GM18526 (cell line): ENCODE data around the gene SNX1.

Experiments used
- POLR2A ChIP-seq: IDR thresholded peaks from 3 replicates; pipeline ENCODE4 v1.6.1; 2011; ENCODE audit not compliant: insufficient read length; ENCODE audit errors: extremely low read depth

SNX1 gene

DNA sequence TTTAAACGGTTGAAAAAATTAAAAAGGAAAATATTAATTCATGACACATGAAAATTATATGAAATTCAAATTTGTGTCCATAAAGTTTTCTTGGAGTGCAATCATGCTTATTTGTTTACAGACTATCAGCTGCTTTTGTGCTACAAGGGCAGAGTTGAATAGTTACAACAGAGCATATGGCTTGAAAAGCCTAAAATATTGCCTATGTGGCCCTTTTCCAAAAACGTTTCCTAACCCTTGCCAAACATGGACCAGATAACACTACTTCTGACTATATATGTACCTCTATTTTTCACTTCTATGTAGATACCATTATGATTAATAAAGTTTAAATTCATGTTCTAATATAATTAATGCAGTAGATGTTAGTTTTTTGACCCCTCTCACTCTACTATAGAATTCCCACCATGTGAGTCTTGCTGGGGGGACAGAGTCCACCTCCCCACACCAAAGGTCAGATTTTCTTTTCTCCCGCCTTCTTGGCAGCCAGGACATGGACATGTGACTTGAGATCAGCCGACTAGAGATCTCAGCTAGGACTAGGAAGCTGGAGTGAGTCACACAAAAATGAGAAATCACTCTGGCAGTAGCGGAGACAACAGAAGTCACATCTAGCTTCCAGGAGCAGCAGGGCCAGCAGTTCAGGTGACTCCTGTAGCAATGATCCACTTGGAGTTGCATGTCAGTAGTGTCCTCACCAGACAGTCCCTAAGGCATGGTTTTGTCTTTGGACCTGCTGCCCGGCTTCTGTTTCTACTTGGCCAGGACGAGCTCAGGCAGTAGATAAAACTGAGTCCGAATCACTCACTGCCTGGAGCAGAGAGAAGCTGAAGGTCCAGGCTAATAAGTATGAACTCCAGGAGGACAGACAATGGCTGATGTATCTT lies 24.6 kb upstream of the SNX1 start:
- TF ChIP-seq POLR2A = no peak

DNA sequence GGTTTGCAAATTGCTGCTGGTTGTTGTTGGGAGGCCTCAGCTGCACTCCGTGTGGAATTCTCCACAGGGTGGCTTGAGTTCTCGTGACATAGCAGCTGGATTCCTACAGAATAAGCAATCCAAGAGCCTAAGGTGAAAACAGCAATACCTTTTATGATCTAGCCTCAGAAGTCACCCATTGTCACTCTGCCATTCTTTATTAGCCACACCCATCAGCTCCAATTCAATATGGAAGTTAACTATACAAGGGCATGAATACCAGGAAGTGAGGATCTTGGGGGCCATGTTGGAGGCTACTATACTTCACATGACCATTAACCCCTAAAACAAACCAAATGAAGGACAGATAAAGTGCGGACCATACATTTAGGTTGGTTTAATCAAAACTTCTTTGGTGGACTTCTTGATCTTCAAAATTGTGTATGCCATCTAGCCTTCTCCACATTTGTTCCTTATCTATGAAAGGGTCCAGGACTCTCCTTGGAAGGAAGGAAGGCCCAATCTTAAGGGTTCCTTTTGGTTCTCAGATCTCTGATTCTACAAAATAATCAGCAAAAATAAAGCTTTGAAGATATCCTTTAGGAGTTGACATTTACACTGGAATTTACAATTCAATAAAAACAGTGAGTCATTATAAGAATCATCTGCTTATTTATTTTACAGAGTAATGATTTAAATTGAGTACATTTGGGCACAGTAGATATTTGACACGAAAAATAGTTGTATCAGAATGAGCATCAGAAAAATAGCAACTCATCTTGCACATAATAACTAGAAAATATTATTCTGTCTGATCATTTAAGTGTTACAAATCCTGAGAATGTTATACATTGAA lies 23.6 kb upstream of the SNX1 start:
- no peak for TF ChIP-seq POLR2A

DNA sequence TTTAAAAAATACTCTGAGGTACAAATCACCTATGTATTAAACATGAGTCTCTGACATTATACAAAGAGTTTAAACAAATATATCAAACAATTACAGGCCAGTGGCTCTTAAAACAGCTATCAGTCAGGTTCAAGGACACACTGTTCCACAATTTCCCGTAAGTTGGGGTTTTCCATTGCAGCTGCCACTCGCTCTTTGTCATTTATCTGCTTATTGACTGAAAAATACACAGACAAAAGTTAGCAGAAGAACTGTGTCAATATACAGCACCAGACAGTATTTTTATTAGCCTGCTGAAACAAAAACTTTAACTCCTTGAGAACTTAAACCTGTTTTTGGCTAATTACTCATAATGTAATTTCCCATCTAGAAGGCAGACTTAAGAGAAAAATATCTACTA lies 23.0 kb upstream of the SNX1 start:
- no peak for TF ChIP-seq POLR2A

DNA sequence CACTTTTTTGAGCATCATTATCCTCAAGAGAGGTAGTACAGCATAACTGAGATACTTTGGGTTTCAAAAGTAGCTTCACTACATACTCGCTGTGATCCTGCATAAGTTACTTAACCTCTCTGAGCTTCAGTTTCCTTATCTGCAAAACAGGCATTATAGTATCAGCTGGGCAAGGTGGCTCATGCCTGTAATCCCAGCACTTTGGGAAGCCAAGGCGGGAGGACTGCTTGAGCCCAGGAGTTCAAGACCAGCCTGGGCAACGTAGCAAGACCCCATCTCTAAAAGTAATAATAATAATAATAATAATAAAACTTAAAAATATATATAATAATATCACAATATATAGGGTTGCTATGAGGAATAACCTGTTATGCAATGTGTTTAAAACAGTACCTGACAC lies 13.0 kb upstream of the SNX1 start:
- TF ChIP-seq POLR2A = no peak

DNA sequence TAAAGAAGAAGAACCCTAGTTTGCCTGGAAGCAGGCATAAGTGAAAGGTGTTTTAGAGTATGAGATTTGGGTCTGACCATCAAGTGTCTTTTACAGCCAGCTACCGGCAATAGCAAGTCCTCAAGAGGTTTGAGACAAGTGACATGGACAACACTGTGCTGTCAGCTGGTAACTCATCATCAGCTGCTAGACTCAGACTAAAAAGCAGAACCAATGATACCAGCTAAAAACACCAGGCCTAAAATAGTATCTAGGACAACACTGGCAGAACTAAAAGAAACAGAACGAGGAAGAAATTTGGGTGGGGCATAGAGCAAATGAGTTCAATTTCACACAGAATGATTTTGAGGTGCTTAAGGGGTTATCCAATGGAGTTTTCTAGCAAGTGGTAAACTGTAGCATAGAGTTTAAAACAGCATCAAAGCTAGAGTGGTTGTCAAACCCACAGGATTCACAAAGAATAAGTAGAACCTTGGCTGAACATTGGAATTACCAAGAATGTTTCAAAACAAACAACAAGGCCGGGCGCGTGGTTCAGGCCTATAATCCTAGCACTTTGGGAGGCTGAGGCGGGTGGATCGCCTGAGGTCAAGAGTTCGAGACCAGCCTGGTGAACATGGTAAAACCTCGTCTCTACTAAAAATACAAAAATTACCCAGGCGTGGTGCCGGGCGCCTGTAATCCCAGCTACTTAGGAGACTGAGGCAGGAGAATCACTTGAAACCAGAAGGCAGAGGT lies 6.1 kb upstream of the SNX1 start:
- no peak for TF ChIP-seq POLR2A

DNA sequence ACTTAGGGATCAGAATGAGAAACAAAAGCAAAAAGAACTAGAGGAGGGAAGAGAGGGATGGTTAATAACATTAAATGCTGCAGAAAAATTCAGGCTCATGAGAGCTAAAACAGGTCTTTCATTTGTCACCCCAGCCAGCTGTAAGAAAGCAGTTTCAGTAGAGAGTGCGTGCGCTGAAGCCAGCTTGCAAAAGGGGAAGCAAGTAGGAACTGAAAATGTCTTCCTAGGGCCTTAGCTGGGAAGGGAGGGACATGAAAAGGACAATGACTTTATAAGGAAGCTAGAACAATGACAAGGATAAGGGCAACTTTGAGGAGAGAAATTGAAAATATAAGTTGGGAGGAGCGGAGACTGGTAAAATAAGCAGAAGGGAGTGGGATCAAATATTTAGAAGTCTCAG lies 5.3 kb upstream of the SNX1 start:
- TF ChIP-seq POLR2A = no peak

DNA sequence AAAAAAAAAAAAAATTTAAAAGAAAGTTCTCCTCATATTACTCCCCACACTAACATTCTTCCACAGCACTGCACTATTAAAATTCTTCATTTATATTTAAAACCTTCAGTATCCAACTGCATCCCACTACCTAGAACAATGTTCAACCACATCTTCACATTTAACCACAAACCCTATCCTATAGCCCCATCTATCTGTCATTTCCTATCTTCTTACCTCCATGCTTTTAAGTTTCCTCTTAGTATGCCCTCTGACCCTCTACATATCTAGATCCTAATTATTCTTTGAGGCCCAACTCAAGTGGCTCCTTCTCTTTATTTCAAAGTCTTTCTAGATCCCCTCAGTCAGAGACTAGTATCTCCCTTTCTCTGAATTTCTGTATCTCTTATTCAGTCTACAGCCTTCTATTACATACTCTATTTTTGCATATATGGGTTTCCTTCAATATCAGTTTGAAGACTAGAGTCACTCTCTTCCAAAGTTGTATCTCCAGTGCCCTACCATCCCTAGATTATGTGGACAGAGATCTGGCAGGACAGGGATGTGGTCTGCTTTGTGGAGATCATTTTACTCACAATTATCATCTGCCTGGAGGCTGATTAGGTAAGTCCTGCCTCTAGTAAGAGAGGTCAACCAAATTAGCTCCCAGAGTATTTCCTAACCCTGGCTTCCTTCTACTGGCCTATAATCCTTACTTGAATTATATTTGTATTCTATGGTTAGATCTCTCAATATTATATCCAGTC lies 3.5 kb upstream of the SNX1 start:
- no peak for TF ChIP-seq POLR2A

DNA sequence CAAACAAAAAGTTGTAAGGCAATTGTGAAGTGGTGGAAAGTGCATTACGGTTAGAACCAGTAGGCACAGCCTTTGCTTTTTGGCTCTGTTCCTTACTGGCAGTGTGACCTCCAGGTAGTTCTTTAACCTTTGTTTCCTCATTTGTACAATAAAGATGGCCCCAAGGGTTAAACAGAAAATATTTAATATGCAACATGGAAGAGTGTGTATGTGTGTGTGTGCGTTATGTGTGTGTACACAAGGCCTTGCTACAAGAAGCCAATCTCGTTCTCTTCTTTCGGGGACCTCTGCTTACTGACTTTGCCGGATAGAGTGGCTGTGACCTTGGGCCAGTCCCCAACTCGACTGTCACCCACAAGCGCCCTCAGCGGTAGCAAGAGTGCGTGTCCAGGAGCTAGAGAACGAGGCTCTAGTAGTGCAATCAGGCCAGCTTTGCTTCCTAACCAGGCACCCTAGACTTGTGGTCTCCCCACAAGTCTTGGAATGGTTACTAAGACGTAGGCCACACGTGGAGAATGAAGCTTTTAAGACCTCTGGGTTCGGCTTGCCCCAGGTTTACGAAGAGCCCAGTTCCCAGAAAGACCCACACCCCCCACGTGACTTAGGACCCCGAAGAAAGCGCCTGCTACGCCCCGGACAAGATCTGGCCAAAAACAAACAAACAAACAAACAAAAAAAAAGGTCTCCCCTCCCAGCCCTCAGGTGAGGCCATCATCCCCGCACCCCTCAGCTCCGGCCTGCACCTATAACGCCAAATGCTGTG lies 2.7 kb upstream of the SNX1 start:
- peak; percentile 33 for TF ChIP-seq POLR2A

DNA sequence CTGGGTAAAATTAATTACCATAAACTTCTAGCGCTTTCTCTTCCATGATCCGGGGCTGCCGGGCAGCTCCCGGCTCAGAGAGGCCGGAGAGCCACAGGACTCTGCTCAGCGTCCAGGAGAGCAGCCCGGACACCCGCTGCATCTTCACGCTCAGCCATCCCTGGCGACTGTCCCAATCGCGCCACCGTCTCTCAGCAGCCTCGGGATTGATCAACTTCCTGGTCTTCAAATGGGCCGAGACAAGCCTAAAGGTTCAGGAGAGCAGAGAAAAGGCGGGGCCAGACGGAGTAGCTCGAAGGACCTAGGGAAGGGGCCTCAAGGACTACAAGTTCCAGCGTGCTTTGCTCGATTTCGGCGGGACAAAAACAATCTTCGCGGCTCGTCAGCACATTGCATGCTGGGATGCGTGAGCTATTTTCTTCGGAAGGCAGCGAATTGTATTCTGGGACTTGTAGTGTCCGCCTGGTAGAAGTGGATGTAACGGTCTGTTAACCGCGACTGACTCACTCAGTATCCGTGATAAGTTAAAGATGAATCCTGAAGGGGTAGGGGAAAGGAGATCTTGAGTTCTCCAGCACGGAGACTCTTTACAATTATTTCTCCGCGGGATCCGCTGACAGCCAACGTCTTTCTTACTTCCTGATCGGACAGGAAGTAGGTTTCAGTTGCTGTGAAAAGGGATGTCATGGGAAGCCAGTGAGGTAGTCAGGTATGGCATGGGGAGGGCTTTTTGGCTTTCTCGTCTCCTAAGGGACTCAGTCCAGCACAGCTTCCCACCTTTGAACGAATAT lies 2.0 kb upstream of the SNX1 start, which contains the start of gene CIAO2A:
TSS of gene CIAO2A (minus strand) at position 212 of the 791 bp plus-strand sequence. CDS start at position 142, 70 bp downstream.
- peak; percentile 50 for TF ChIP-seq POLR2A

DNA sequence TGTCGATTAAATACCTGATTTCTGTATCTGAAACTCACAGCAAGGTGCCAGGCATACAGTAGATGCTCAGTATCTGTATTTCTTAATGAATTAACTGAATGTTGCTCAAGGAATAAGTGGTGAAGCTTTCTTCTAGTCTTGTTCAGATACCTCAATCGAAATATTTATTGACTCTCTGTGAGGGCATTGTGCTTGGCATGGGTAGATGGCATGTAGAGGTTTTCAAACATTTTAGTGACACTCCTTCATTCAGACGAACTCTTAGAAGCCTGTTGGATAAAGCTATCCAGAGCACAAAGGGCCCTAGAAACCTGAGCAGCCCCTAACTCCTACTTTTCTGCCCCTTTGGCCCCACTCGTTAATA lies 369 bp upstream of the SNX1 start:
- TF ChIP-seq POLR2A = no peak

DNA sequence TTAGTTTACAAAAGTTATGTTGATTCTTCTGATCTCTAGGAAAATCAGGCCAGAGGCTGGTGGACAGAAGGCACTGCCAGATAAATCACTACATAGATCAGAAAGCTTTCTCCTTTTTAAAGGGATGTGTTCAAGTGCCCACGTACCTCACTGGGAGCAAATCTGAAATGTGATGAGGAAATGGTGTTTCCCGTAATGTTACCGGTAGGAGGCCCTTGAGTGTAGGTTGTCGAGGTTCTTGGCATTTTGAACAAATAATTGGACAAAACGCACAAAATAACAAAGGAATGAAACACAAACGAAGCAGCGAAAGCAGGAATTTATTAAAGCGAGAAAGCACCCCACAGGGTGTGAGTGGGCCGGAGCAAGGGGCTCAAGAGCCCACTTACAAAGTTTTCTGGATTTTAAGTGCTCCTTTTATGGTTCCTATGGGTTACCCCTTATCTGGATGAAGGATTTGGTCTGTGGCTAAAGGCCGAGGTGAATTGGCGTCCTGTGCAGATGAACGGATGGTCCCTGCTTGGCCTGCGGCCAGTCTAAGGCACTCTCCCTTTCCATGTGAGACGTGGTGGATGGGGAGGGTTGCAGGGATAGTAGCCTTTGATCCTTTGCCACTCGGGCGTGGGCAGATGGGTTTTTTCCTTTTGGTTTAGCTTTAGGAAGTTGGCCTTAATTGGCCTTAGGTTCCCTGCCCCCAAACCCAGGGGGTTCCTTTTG lies 1.0 kb downstream of the SNX1 start:
- TF ChIP-seq POLR2A = no peak

DNA sequence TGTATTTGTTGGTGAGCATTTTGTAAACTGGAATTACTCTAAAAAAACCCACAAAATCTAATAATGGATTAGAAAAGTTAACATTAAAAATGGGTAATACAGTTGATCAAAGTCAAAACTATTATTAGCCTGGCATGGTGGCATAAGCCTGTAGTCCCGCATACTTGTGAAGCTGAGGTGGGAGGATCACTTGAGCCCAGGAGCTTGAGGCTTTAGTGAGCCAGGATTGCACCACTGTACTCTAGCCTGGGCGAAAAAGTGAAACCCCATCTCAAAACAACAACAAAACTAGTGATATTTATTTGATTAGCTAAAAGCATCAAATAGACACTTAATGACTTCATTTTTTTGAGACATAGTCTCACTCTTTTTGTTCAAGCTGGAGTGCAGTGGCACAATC lies 3.6 kb downstream of the SNX1 start:
- TF ChIP-seq POLR2A = no peak

DNA sequence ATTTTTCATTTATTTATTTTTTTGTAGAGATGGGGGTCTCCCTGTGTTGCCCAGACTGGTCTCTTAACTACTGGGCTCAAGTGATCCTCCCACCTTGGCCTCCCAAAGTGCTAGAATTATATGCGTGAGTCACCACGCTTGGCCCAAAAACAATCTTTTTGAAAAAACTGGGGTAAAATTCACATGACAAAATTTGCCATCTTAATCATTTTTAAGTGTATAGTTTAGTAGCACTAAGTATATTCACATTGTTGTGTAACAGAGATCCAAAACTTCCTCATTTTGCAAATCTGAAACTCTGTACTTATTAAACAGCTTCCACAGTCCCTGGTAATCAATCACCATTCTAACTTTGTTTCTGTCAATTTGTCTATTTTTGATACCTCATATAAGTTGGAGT lies 5.2 kb downstream of the SNX1 start:
- TF ChIP-seq POLR2A = no peak
